Effector CD4-positive, alpha-beta T cell (primary cell): ENCODE measurements around the gene CALML4.
"Not testable (repeated sequence)": the region's sequence is repeated elsewhere in the genome, so short reads cannot be mapped to it uniquely, and the experiment has no call there.

Experiments used
- DNase-seq: peaks from one replicate; pipeline ENCODE4 v3.0.0-alpha.2; 2020

Gene CALML4

DNA sequence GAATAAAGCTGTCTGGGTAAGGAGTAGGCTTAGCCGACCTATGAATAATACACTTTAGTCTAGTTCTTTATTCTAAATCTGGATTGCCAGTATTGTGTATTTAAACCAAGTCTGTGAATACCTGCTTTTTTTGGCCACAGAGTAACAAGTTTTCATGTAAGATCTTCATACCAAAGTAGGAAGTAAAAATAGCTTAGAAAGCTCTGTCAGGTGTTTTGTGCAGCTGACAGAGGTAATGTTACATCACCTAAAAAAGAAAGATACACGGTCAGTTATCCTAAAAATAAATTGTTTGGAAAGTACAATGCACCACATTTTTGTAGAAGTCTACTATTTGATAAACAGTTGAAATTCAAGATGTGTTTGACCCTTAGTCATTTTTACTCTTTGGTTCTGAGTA lies 16.5 kb downstream of the CALML4 start:
- DNase-seq, result no peak

DNA sequence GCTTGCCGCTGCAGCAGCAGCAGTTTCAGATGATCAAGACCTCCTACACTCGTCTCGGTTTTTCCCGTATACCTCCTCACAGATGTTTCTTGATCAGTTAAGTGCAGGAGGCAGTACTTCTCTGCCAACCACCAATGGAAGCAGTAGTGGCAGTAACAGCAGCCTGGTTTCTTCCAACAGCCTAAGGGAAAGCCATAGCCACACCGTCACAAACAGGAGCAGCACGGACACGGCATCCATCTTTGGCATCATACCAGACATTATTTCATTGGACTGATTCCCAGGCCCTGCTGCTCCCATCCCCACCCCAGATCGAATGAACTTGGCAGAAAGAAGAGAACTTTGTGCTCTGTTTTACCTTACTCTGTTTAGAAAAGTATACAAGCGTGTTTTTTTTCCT lies 17.6 kb downstream of the CALML4 start:
- no peak for DNase-seq

DNA sequence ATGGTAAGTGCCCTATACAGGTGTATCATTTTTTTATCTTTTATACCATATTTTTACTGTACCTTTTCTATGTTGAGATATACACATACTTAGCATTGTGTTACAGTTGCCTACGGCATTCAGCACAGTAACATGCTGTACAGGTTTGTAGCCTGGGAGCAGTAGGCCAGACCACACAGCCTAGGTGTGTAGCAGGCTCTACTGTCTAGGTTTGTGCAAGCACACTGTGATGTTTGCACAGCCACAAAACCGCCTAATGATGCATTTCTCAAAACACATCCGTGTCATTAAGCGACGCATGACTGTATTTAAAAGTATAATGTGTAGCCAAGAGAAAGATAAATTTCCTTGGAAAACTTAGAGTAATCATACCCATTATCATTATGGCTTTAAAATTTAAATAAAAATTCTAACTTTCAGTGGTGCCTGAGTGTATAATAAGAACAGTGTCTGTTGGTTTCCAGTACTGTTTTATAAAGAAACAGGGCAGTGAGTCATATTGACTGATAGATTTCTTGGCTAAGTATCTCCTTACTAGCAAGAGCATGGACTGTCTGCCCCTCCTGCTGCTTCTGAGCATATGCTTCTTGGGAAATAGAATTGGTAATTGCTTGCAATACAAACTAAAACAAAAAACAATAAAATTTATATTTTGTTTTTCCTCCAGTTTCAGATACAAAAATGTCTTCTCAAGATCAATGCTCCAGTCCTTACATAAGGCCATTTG lies 18.3 kb downstream of the CALML4 start:
- DNase-seq, result no peak

DNA sequence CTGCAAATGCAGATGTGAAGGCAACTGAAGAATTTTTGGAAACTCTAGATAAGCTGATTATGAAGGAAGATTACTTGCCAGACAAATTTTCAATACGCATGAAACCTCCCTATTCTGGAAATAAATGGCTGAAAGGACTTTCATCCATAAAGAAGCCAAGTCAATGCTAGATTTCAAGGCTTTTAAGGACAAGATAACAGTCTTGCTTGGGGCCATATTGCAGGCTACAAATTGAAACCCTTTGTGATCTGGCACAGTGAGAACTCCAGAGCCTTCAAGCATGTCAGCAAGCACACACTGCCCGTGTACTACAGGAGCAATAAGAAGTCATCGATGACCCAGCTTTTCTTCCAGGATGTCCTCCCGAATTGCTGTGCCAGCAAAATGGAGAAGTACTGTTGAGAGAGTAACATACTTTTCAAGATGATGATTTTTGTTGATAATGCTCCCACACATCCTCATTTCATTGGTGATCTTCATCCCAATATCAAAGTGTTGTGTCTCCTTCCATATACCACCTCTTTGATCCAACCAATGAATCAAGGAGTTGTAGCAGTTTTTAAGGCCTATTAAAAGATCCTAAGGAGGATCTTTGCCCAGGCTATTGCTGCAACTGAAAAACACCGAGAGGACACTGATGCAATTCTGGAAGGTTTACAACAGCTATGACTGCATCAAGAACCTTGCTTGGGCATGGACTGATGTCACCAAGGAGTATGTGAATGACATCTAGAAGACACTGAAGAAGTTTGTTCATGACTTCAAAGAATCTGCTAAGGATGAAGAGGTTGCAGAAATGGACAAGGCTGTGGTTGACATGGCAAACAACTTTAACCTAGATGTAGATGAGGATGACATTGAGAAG lies 20.3 kb downstream of the CALML4 start:
- DNase-seq, result no peak

DNA sequence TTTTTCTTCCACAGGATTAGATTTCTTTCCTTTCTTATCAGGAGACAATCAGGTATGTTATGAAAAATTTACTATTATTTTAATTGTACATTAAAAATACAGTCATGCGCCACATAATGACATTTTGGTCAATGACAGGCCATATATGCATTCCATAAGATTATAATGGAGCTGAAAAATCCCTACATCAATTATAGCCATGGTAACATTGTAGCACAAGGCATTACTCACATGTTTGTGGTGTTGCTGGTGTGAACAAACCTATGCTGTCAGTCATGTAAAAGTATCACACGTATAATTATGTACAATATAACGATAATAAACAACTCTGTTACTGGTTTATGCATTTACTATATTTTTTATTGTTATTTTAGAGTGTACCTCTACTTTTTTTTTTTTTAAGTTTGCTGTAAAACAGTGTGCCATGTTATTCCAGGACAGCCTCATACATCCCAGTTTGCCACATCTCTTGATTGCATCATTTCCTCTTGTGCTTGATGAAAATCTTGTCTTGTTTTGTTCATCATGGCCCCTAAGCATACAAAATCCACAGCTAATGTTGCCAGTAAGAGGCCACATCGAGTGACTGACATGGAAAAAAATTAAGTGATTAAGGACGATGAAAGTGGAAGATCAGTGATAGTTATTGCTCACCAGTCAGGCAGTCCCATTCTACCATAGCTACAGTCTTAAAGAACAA lies 21.4 kb downstream of the CALML4 start:
- no peak for DNase-seq

DNA sequence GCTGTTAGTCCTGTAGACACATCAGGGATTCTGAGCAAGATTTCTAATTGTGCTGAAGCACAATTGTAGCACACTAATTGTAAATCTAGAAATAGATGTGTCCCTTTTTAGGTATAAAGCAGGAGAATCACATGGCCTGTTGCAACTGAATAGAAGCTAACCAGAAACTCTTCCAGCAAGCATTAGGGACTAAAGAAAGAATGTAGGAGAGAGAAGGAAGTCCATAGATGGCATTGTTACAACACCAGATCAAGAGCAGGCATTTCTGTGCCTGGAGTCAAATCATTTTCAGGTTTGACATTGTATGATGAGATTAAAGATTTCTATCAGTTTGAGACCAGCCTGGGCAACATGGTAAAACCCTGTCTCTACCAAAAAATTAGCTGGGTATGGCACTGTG lies 27.4 kb downstream of the CALML4 start:
- no peak for DNase-seq

DNA sequence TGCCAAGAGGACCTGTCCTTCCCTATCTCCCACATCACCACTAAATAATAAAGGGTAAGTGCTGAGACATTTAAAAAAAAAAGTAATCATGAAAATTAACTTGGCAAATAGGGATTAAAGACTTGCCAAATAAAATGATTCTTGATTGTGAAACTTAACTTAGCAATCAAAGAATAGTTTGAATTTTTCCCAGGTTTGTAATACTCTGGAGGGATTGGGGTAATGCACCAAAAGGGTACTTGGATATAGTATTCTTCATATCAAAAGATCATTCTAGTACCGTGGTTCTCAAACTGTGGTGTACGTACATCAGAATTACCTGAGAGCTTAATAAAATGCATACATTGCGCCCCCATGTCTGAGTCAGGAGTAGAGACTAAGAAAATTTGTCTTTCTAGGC lies 28.5 kb downstream of the CALML4 start:
- DNase-seq, result no peak

DNA sequence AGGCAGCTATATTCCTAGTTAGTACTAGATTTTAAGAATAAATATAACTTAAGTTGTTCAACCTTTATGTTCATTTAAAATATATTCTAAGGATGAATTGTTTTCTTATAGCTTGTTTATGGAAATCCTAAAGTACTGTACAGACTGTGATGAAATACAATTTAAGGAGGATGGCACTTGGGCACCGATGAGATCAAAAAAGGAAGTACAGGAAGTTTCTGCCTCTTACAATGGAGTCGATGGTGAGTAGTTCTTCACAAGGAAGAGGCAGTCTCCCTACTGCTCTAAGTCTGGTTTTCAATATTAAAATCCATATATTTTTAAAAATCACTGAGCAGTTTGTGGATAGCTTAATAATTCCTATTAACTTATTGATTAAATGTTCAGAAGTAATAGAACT lies 29.6 kb downstream of the CALML4 start:
- DNase-seq, result no peak

DNA sequence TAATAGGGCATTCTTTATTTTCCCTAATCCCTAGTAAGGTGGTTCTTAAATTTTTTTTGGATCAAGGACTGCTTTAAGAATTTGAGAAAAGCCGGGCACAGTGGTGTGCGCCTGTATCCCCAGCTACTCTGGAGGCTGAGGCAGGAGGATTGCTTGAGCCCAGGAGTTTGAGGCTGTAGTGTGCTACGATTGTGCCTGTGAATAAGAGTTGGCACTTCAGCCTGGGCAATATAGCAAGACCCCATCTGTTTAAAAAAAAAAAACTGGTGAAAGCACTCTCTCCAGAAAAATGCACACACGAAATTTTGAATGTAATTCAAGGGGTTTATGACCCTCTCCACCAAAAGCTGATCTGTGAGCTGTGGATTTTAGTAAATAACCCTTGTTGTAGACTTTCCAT lies 32.0 kb downstream of the CALML4 start:
- DNase-seq, result no peak

DNA sequence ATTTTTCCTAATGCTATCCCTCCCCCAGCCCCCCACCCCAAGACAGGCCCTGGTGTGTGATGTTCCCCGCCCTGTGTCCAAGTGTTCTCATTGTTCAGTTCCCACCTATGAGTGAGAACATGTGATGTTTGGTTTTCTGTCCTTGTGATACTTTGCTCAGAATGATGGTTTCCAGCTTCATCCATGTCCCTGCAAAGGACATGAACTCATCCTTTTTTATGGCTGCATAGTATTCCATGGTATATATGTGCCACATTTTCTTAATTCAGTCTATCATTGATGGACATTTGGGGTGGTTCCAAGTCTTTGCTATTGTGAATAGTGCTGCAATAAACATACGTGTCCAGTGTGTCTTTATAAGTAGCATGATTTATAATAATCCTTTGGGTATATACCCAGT lies 33.1 kb downstream of the CALML4 start:
- not testable (repeated sequence) for DNase-seq

DNA sequence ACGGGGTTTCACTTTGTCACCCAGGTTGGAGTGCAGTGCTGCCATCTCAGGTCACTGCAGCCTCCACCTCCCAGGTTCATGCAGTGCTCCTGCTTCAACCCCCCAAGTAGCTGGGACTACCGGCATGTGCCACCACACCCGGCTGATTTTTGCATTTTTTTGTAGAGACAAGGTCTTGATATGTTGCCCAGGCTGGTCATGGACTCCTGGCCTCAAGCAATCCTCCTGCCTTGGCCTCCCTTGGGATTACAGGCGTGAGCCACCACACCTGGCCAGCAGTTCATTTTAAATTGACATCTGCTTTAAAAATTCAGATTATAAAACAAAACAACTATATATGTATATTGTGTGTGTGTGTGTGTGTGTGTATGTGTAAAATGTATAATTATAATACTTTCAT lies 38.3 kb downstream of the CALML4 start:
- no peak for DNase-seq

DNA sequence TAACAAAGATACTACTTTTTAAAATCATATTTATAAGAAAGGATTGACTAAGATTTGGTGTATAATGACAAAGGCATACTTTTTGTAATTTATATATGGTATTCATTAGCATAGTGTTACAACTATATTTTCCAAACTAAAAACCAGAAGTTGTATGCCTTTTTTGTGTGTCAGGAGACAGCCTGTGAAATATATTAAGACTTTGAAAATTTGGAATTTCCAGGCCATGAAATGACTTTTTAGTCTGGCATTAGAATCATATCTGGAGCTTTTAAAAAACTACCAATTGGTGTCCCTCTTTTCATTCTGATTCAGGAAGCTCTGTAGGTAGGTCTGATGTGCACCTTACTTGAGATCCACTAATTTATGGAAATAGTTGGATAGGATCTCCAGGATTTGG lies 41.9 kb downstream of the CALML4 start:
- DNase-seq, result no peak

DNA sequence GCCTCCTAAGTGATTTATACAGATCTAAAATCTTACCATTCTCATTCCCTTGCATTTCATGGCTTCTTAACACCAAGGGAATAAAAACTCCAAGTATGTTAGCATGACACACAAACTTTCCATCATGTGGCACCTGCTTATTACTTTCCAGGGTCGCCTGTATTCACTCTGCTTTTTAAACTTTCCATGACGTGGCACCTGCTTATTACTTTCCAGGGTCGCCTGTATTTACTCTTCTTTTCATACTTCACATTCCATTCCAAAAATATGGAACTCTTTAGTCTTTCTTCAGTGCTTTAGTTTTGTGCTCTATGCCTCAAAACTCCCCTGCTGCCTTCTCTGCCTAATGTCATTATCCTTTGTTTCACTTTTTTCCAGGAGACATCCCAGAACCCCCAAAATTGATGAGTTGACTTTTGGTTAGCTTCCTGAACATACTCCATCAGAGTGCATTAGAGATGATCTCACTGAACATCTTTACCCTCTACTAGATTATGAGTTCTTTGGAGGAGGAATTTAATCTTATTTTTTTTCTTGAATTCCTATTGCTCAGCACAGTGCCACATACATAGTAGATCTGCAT lies 47.0 kb downstream of the CALML4 start:
- DNase-seq, result no peak

DNA sequence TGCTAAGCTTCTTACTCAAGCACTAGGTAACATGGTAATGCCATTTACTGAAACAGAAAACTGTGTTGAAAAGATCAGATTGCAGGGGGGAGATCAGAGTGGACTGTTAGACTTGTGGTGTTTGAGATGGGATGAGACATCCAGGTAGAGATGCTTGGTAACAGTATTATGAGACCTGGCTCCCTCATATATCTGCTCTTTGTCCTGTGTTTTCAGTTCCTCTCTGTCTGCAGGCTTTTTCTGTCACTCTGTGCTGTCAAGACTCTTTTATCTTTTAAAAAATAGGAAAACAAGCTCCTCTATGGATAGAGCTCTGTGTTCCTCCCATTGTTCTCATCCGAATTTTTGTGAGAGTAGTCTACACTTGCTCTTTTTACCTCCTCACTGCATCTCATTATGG lies 48.1 kb downstream of the CALML4 start:
- DNase-seq, result no peak

DNA sequence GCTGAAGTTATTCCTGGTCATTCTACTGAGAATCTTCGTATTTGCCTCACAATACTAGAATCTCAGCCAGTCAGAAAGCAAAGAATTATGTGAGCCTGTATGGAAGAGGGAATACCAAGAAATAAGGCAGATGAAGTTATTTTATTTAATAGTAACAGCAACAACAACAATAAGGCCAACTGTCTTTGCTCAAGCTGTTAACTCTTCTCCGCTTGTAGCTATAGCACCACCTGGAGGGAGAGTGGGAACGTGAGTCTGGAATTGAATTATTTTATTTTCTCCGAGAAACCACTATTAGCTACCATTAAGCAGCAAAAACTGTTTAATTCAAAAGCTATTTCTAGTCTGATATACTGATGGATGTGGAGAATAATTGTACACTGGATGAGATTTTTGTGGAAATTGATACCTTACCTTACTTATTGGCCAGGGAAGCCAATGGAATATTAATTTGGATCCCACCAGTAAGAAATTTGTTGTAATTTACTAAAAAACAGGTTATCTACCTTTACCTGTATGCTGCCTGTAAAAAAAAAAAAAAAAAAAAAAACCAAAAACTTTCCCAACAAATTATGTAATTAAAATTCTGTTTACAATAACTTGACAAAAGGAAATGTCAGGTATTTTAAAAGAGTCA lies 50.1 kb downstream of the CALML4 start:
- DNase-seq, result no peak

DNA sequence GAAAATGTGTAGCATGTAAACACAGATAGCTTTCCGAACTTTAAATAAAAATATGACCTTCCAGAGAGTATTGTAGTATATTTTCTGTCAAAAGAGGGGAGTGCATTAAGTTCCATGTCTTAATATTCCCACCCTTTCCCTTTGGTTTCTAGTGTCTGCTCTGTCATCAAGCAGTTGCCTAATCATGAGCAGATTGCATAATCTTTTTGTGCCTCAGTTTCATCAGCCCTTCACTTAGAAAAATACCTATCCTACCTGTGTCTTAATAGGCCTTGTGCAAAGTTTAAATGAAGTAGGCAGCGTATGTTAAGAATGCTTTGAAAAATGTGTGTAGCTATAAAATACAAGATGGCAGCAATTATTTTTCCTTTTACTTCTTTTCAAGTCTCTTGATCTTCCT lies 52.8 kb downstream of the CALML4 start:
- no peak for DNase-seq

DNA sequence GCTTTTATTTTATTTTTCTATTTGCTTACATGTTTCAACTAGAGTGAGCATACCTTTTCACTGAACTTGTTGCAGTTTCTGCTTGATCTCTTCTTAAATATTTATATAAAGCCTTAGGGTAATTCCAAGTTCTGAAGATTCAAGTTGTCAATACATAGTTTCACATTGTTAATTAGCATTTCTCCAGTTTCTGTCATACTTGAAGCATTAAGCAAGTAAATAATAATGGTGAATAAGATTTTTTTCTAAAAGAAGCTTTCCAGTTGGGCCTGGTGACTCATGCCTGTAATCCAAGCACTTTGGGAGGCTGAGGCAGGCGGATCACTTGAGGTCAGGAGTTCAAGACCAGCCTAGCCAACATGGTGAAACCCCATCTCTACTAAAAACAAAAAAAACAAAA lies 53.9 kb downstream of the CALML4 start:
- no peak for DNase-seq

DNA sequence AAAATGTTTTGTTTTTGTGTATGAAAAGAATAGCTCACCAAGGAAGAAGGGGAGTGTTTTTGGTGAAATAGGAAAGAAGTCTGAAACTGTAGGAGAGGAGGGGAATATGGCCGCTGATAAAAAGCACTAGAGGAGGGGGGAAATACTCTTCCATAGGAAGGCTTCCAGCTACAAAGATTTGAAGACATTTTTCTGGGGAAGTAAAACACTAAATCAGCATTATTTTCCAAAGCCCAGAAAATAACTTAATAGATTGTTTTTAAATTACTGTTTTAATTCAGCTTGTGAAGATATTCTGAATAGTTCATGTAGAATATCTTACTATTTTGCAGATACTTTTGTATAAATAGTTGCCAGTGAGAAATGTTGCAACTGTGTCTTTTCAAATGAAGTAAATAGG lies 54.9 kb downstream of the CALML4 start:
- no peak for DNase-seq

DNA sequence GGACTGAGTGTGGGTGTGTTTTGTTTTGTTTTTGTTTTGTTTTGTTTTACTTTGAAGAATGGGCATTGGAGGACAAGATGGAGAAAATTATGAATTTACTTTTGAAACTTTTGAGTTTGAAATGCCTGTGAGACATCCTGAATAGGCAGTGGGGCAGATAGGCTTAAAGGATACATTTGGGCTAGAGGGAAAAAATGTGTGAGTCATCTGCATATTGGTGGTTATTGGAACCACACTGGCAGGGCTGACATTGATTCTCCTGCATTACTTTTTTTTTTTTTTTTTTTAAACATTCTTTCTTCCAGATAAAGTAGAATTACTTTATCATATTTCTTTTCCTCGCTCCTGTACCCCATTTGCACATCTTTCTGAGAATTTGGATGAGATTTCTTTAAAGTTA lies 56.1 kb downstream of the CALML4 start:
- DNase-seq, result no peak

DNA sequence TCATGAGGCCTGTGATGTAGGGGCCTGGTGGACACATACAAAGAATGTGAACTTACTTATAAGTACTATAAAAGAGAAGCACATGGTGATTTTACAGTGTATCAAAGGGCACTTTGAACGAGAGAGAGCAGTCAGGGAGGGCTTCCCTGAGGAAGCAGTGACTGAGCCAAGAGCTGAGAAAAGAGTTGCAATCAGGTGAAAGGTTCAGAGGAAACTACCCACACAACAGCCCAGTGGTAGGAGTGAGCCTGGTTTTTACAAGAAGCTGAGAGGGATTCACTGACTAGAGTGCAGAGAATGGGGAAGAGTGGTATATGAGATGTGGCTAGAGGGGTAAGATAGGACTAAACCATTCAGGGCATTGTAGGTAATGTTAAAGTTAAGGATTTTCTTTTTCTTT lies 57.1 kb downstream of the CALML4 start:
- DNase-seq, result no peak

DNA sequence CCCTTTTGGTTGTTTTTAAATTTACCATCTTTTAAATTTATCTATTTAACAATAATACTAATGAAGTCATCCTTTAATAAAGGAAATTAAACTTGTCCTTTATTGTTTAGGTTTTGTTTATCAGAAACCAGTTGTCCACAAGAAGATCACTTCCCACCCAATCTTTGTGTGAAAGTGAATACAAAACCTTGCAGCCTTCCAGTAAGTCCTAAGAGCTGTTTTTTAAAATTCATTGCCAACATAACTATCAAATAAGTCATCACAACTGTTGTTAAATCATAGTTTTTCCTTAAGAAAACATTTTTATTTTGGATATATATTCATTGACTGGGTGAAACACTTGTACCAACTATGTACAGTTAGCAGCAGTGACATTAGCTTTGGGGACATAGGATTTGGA lies 59.4 kb downstream of the CALML4 start:
- no peak for DNase-seq

DNA sequence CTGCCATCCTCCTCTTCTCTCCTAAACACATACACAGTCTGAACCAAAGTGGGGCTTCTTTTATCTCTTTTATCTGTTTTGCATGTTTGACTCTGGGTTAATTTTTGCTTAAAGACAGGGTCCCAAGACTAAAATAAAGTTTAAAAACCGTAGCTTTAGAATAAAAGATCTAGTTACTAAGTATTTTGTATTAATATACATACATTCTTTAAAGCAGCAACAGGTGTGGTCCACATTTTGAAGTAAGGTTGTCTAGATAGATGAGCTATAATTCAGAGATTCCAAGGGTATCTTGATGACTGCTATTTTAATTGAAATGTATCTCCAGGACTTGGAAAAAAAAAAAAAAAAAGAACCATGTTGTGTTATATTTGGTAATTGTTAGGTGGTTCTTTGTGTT lies 61.3 kb downstream of the CALML4 start:
- DNase-seq, result no peak

DNA sequence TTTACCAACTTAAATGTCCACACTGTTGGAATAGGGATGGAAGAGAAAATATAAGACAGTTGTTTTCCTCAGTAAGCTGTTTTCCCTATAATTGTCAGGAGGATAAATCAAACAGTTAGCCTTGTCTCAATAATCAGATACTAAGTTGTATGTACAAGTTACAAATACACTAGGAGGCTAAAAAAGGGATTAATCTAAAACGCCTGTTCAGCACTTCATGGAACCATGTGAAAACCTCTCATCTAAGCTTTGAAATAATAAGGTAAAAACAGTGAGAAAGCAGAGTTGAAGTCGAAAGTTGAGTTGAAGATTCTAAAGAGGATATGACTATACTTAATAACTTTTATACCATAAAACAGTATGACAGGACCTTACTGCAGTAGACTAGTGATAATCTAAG lies 62.0 kb downstream of the CALML4 start:
- DNase-seq, result no peak
